Embryonic facial prominence (tissue), 1 donor: ENCODE measurements around the gene MTCH1.
"Not testable (repeated sequence)": the region's sequence is repeated elsewhere in the genome, so short reads cannot be mapped to it uniquely, and the experiment has no call there.

Experiments
- DNase-seq: peaks from one replicate; pipeline ENCODE4 v3.0.0-alpha.2; 2016; ENCODE audit errors: extremely low spot score

The MTCH1 gene

DNA sequence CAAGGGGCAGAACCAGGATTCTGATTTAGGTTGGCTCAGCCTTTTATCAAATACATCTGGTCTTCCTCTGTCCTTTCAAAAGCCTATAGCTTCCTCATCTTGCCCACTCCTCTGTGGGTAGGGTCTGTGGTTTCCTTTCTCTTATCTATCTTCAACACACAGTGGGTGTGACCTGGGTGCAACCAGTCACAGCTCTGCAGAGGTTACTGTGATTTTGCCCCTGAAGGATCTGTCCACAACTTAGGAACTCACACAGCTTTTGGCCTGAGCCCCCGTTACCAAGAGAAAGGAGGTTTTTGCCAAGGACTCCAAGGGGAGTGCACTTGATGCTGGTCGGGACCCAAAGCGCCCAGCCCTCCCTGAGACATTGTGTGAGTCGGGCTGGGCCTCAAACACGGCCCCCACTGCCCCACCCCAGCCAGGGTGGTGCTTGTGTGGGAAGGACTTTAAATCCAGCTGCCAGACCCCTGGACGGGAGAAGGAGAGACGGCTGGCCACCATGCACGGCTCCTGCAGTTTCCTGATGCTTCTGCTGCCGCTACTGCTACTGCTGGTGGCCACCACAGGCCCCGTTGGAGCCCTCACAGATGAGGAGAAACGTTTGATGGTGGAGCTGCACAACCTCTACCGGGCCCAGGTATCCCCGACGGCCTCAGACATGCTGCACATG lies 31.6 kb downstream of the MTCH1 start, which contains the start of gene PI16:
Gene PI16 (plus strand): TSS at position 477 of the 670 bp plus-strand sequence. CDS start 23 bp downstream, at position 500.
- DNase-seq: no peak

- DNase-seq: no peak
These were observed 32.1 kb downstream of the MTCH1 start for GRCh38 chr6:36953931-36954261.

- no peak for DNase-seq
These were observed 36.4 kb downstream of the MTCH1 start for GRCh38 chr6:36949636-36950035.

- DNase-seq: not testable (repeated sequence)
These were observed 36.9 kb downstream of the MTCH1 start for GRCh38 chr6:36949076-36949475.

GRCh38 chr6:36947570-36948351 lies 38.2 kb downstream of the MTCH1 start:
- DNase-seq: no peak

DNA sequence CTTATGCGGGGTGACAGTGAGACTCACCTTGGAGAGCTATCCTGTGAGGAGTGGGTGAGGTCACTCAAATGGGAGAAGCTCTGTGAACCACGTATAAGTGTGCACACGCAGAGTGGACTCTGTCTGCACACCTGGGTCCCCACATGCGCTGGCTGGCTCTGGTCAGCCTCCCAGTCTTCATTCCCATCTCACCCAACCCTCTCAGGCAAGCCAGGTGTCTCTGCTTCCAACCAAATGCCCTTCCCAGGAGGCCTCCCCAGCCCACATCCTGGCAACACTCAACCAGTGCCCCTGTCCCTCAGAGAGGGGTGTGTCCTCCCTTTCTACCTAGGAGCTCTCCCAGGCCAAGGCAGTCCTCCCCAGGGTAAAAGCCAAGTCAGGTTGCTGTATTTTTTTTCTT lies 39.5 kb downstream of the MTCH1 start:
- no peak for DNase-seq

- DNase-seq: no peak
These were observed 40.7 kb downstream of the MTCH1 start for GRCh38 chr6:36945301-36945700.

- DNase-seq: no peak
These were observed 41.3 kb downstream of the MTCH1 start for GRCh38 chr6:36944650-36945049.

DNA sequence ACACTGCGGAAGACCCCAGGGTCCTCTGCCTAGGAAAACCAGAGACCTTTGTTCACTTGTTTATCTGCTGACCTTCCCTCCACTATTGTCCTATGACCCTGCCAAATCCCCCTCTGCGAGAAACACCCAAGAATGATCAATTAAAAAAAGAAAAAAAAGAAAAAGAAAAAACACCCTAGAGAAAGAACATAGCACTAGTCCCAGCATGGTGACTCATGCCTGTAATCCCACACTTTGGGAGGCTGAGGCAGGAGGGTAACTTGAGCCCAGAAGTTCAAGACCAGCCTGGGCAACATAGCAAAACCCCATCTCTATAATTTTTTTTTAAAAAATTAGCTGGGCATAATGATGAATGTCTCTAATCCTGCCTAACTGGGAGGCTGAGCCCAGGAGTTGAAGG lies 43.7 kb downstream of the MTCH1 start:
- DNase-seq: not testable (repeated sequence)

GRCh38 chr6:36941561-36941960 lies 44.4 kb downstream of the MTCH1 start:
- DNase-seq: not testable (repeated sequence)

DNA sequence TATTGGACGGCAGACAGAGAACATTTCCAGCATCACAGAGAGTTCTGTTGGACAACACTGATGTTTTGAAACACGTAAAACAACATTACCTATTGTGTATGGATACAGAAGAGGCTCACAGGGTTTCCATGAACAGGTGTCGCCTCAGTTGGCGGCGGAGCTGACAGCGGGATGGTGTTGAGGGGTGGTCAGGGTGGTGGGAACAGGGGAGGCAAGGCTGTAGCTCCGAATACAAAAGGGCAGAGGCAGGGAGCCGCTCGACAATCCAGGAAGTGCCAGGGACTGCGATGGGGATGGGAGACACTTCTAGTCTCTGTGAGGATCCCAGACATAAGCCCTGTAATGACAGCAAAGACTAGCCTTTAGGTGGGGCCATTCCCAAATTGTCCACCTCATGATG lies 46.0 kb downstream of the MTCH1 start:
- no peak for DNase-seq

DNA sequence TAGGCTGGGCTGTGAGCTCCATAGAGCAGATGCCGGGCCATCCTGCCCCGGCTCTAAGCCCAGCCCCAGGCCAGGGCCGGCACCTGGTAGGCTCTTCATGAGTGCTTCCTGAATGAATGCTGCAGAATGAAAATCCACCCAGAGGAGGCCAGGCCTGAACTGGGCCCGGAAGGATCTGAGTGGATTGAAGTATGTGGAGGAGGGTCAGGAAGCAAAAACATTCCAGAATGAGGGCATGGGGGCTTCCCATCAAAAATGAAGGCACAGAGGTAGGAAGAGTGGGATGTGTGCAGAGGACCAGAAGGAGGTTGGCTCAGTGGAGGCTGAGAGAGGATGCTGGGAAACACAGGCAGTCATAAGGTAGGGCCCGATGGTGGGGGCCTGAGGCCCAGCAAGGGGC lies 47.0 kb downstream of the MTCH1 start:
- DNase-seq: not testable (repeated sequence)

- DNase-seq: no peak
These were observed 47.5 kb downstream of the MTCH1 start for GRCh38 chr6:36938536-36938935.

- DNase-seq: no peak
These were observed 48.1 kb downstream of the MTCH1 start for GRCh38 chr6:36937896-36938295.

- DNase-seq: no peak
These were observed 49.2 kb downstream of the MTCH1 start for GRCh38 chr6:36936824-36937223.

DNA sequence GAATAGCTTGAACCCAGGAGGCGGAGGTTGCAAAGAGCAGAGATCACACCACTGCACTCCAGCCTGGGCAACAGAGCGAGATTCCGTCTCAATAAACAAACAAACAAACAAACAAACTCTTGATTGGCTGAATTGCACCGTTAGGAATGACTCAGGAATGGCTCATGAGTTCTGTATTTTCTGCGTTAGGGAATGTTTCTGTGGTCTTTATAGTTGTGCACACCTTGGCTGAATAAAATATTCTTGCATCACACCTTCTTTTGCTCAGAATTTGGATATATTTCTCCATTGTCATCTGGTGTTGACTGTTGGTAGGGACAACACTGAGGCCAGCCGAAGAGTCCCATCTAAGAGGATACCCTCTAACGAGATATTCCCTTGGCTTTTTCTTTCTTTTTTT lies 51.1 kb downstream of the MTCH1 start:
- no peak for DNase-seq

- no peak for DNase-seq
These were observed 52.5 kb downstream of the MTCH1 start for GRCh38 chr6:36933519-36933918.

GRCh38 chr6:36933102-36933501 lies 52.9 kb downstream of the MTCH1 start:
- DNase-seq: no peak

DNA sequence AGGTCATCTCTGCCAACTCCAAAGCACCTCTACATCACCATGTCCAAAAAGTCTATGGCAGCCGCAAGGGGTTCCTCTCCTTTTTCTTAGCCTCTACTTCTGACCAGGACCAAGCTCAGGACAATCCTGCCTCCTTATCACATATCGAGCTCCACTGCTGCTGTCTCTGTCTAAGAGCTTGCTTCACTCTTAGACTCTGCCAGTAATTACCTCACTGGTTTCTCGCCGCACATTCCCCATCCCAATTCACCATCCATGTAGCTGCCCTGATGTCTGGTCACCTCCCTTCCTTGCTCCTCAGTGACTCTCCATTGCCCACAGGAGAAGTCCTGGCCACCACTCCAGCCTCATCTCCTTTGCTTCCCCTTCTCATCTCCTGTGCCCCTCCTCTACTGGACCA lies 55.5 kb downstream of the MTCH1 start:
- DNase-seq: no peak

DNA sequence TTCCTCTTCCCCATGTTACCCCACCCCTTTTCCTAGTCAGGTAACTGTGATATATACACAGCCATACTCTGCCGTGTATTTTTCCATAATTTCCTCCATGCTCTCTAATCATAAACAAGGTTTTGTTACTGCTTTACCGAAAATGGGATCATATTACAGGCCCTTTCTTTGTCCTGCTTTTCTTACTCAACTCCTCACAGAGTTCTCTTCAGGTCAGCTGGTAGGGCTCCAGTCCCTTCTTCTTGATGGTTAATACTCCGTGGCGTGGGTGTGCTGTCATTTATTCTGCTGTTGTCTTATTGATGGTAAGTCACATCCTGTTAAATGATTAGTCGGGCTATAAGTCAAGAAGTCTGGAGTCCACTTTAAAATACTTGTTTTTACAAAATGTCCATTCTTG lies 56.4 kb downstream of the MTCH1 start:
- DNase-seq: no peak

DNA sequence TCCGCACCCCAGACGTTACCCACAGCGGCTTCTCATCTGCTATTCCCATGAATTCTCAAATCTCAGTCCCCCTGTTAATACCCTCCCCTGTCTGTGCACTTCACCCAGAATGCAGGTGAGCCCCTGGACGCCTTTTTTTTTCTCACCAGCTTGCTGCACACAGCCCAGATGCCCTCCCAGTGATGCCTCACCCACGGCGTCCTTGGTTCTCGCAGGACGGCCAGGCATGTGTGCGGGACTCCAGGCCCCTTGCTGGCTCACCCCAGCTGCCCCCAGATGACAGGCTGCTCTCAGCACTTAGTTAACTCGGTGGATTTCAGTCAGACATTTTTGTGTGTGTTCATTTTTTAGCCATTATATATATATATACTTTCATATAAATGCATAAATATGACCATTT lies 56.8 kb downstream of the MTCH1 start:
- DNase-seq: no peak

GRCh38 chr6:36928547-36928918 lies 57.5 kb downstream of the MTCH1 start:
- no peak for DNase-seq
